ENCODE data around the gene PRDM16. TPM values are rescaled to one million over a fixed set of nuclear protein-coding genes. Genes with fewer than 3 reads are reported as not detected.

PRDM16 gene
- total and polyA plus RNA-seq, 2 of the 4 experiments (the other 2 are of a cell fraction) = 0.02 TPM; not detected in 1

GRCh38 chr1:3267550-3268270 is 198.7 kb downstream of the PRDM16 start:
- H4K8ac ChIP-seq (ENCODE audit: low read depth in 2 of 2, low read length in 2 of 2) = no peak overlapping the region
- H2BK5ac ChIP-seq (ENCODE audit: low read depth, low read length, poor library complexity, severe bottlenecking) = no peak overlapping the region
- no peak overlapping the region for H2AK5ac ChIP-seq (ENCODE audit: low read depth, low read length)
- H3K9me3 ChIP-seq (ENCODE audit: control insufficient read depth, insufficient read depth, low read length) = peaks cover 11% of the 10 kb centered on the region; the same call in 1 of the 2 replicates
- no peak overlapping the region for H3K4me3 ChIP-seq (ENCODE audit: insufficient read depth, low read depth, low read length)
- no peak overlapping the region for H2AK9ac ChIP-seq (replicated peaks; ENCODE audit: low read depth, low read length, poor library complexity)
- H3K56ac ChIP-seq (ENCODE audit: extremely low read depth, insufficient read depth, low read length) = no peak overlapping the region
- 90% methylated on average over 27 of the region's 43 CpGs; no CpG with 5 or more reads in 1 of the 2 experiments for WGBS, 2 experiments (ENCODE audit: extremely low coverage in 2 of 2, insufficient read length in 1 of 2)
- H3K4me1 ChIP-seq (ENCODE audit: control insufficient read depth, insufficient read depth, low read length) = no peaks in the 10 kb centered on the region
- no peak for DNase-seq
- no peaks in the 10 kb centered on the region for H3K9me1 ChIP-seq (ENCODE audit: insufficient read depth, low read length)
- H3K14ac ChIP-seq (replicated peaks; ENCODE audit: low read depth, low read length) = no peak overlapping the region
- no peak for ATAC-seq (ENCODE audit: low read depth)
- in situ Hi-C loops (cut with MboI; ENCODE audit: low sequenced_read_pairs) (no loop called here), intact Hi-C loops (cut with micrococcal nuclease) (no loop called here), dilution Hi-C loops (cut with HindIII; ENCODE audit: low sequenced_read_pairs, unreplicated experiment) (no loop called here)
- CTCF ChIA-PET = no interaction called here
- H3K79me1 ChIP-seq (ENCODE audit: low read depth in 1 of 2, low read length in 2 of 2) = no peaks in the 10 kb centered on the region
- H2BK15ac ChIP-seq (ENCODE audit: low read depth, low read length) = no peak overlapping the region
- H3K4me2 ChIP-seq (ENCODE audit: low read depth, low read length) = no peak overlapping the region
- H3K27ac ChIP-seq (ENCODE audit: insufficient read depth, low read length) = no peak overlapping the region
- no peak overlapping the region for H2AFZ ChIP-seq (replicated peaks; ENCODE audit: low read length, poor library complexity)
- no peak overlapping the region for H3K4ac ChIP-seq (ENCODE audit: low read depth, low read length)
- no peak overlapping the region for H3K9ac ChIP-seq (ENCODE audit: low read depth, low read length)
- no peak overlapping the region for H2BK120ac ChIP-seq (ENCODE audit: low read depth, low read length)
- no peak overlapping the region for H3K18ac ChIP-seq (ENCODE audit: low read depth, low read length)
- H4K20me1 ChIP-seq (ENCODE audit: insufficient read depth, low read length) = no peaks in the 10 kb centered on the region
- BruUV-seq (replicated peaks) = no TSS peak
- no peak overlapping the region for H3K23ac ChIP-seq (ENCODE audit: low read depth, low read length)
- H2BK20ac ChIP-seq (ENCODE audit: low read depth, low read length) = no peak overlapping the region
- no peaks in the 10 kb centered on the region for H3K36me3 ChIP-seq (ENCODE audit: control insufficient read depth, insufficient read depth, low read length)
- TF ChIP-seq CEBPB (IDR thresholded peaks at IDR 0.05; ENCODE audit: low read depth, low read length) = no peak
- TF ChIP-seq NFE2L2 (IDR thresholded peaks at IDR 0.05; ENCODE audit: low read depth, low read length) = no peak
- TF ChIP-seq ELK1 (IDR thresholded peaks at IDR 0.05; ENCODE audit: borderline replicate concordance, low read depth, low read length) = no peak
- TF ChIP-seq POLR2A (IDR thresholded peaks at IDR 0.05; ENCODE audit: low read depth, low read length) = no peak
- no peak for TF ChIP-seq MXI1 (IDR thresholded peaks at IDR 0.05; ENCODE audit: borderline replicate concordance, low read depth, low read length)
- TF ChIP-seq RCOR1 (IDR thresholded peaks at IDR 0.05; ENCODE audit: insufficient replicate concordance, low read length) = no peak
- no peak overlapping the region for H4K91ac ChIP-seq (ENCODE audit: insufficient read depth, low read depth, low read length)
- no peak overlapping the region for H4K5ac ChIP-seq (ENCODE audit: low read depth, low read length)
- POLR2A ChIA-PET (ENCODE audit: unreplicated experiment) = no interaction called here
- H3K27me3 ChIP-seq (ENCODE audit: control insufficient read depth, insufficient read depth, low read length) = no peaks in the 10 kb centered on the region
